Ramos (cell line): ENCODE measurements around the gene BLOC1S4.

ENCODE experiments used
- in situ Hi-C: fragments of 300-500 bp; cut with MboI; formaldehyde crosslinking; loops from one replicate; pipeline ENCODE4 v1.14.3; 2022; ENCODE audit warnings: low sequenced_read_pairs; ENCODE audit not compliant: unreplicated experiment

The BLOC1S4 gene

GRCh38 chr4:6733358-6734164 lies 17.6 kb downstream of the BLOC1S4 start:
- in situ Hi-C loops: no loop called here

- in situ Hi-C loops: no loop called here
These were observed 18.3 kb downstream of the BLOC1S4 start for GRCh38 chr4:6734165-6734786.

- in situ Hi-C loops: no loop called here
These were observed 23.9 kb downstream of the BLOC1S4 start for GRCh38 chr4:6739920-6740319.

- in situ Hi-C loops: no loop called here
These were observed 24.4 kb downstream of the BLOC1S4 start for GRCh38 chr4:6740347-6740746.

- in situ Hi-C loops: no loop called here
These were observed 26.5 kb downstream of the BLOC1S4 start for GRCh38 chr4:6742507-6742906.

GRCh38 chr4:6742989-6743388 lies 27.0 kb downstream of the BLOC1S4 start:
- in situ Hi-C loops: no loop called here

- in situ Hi-C loops: no loop called here
These were observed 30.8 kb downstream of the BLOC1S4 start for GRCh38 chr4:6746721-6747293.

GRCh38 chr4:6747294-6748051 lies 31.5 kb downstream of the BLOC1S4 start:
- in situ Hi-C loops: no loop called here

- in situ Hi-C loops: no loop called here
These were observed 32.3 kb downstream of the BLOC1S4 start for GRCh38 chr4:6748286-6748685.

GRCh38 chr4:6749340-6750171 lies 33.6 kb downstream of the BLOC1S4 start:
- in situ Hi-C loops: no loop called here

- in situ Hi-C loops: no loop called here
These were observed 34.6 kb downstream of the BLOC1S4 start for GRCh38 chr4:6750286-6751221.

GRCh38 chr4:6751611-6752485 lies 35.9 kb downstream of the BLOC1S4 start:
- in situ Hi-C loops: no loop called here

GRCh38 chr4:6752486-6752829 lies 36.5 kb downstream of the BLOC1S4 start:
- in situ Hi-C loops: no loop called here

GRCh38 chr4:6753103-6753560 lies 37.2 kb downstream of the BLOC1S4 start:
- in situ Hi-C loops: no loop called here

GRCh38 chr4:6753891-6754290 lies 37.9 kb downstream of the BLOC1S4 start:
- in situ Hi-C loops: no loop called here

GRCh38 chr4:6754481-6755087 lies 38.6 kb downstream of the BLOC1S4 start:
- in situ Hi-C loops: no loop called here

GRCh38 chr4:6755088-6755753 lies 39.2 kb downstream of the BLOC1S4 start:
- in situ Hi-C loops: no loop called here
